Astrocyte (in vitro differentiated cells and primary cell): ENCODE results near the gene OSBP2. TPM values are rescaled to one million over a fixed set of nuclear protein-coding genes. Genes with fewer than 3 reads are reported as not detected.

ENCODE experiments used
- DNase-seq: peaks from one replicate; pipeline ENCODE4 v3.0.0-alpha.2; 2010; ENCODE audit warnings: low read depth
- FAIRE-seq: peaks from 2 replicates; lab custom pipeline; 2011; peaks lifted over from hg19 to GRCh38; lab: Jason Lieb, UNC
- H2AFZ ChIP-seq: 2 replicates; pipeline ENCODE4 v1.6.0; 2012; ENCODE audit warnings: low read depth, low read length, inconsistent platforms
- H3K27ac ChIP-seq: 2 replicates; pipeline ENCODE4 v1.5.1; 2011; ENCODE audit warnings: low read depth, low read length, inconsistent platforms
- H3K27me3 ChIP-seq: 2 replicates; pipeline ENCODE4 v1.6.0; 2011; ENCODE audit warnings: low read length, inconsistent platforms; ENCODE audit not compliant: insufficient read depth
- H3K36me3 ChIP-seq: 2 replicates; pipeline ENCODE4 v1.5.1; 2011; ENCODE audit warnings: low read length, inconsistent platforms; ENCODE audit not compliant: insufficient read depth
- H3K4me1 ChIP-seq: 2 replicates; pipeline ENCODE4 v1.5.1; 2011; ENCODE audit warnings: low read length, inconsistent platforms; ENCODE audit not compliant: insufficient read depth
- H3K4me2 ChIP-seq: 2 replicates; pipeline ENCODE4 v1.6.0; 2012; ENCODE audit warnings: low read length, inconsistent platforms
- H3K4me3 ChIP-seq: 2 replicates; pipeline ENCODE4 v1.5.1; 2011; ENCODE audit warnings: low read depth, mild to moderate bottlenecking, low read length, inconsistent platforms; ENCODE audit not compliant: insufficient read depth
- H3K79me2 ChIP-seq: 2 replicates; pipeline ENCODE4 v1.6.0; 2012; ENCODE audit warnings: mild to moderate bottlenecking, low read length, inconsistent platforms; ENCODE audit not compliant: insufficient read depth
- H3K9ac ChIP-seq: 2 replicates; pipeline ENCODE4 v1.6.0; 2012; ENCODE audit warnings: mild to moderate bottlenecking, low read length, inconsistent platforms
- H3K9me3 ChIP-seq: 2 replicates; pipeline ENCODE4 v1.5.1; 2012; ENCODE audit warnings: low read depth, mild to moderate bottlenecking, low read length, inconsistent platforms; ENCODE audit not compliant: insufficient read depth
- H4K20me1 ChIP-seq: 2 replicates; pipeline ENCODE4 v1.6.0; 2012; ENCODE audit warnings: low read length, inconsistent platforms; ENCODE audit not compliant: insufficient read depth
- H3K27ac Mint-ChIP-seq: one replicate; pipeline ENCODE4 v1.8.0; 2021; ENCODE audit warnings: mild to moderate bottlenecking, mixed read lengths; ENCODE audit not compliant: unreplicated experiment
- H3K27me3 Mint-ChIP-seq: one replicate; pipeline ENCODE4 v1.8.0; 2021; ENCODE audit warnings: low read depth, mixed read lengths; ENCODE audit not compliant: unreplicated experiment
- H3K36me3 Mint-ChIP-seq: one replicate; pipeline ENCODE4 v1.8.0; 2021; ENCODE audit warnings: low read depth, mixed read lengths; ENCODE audit not compliant: unreplicated experiment
- H3K4me1 Mint-ChIP-seq: one replicate; pipeline ENCODE4 v1.8.0; 2021; ENCODE audit warnings: low read depth, mixed read lengths; ENCODE audit not compliant: unreplicated experiment
- H3K4me3 Mint-ChIP-seq: one replicate; pipeline ENCODE4 v1.8.0; 2021; ENCODE audit warnings: mild to moderate bottlenecking, moderate library complexity, mixed read lengths; ENCODE audit not compliant: unreplicated experiment
- H3K9me3 Mint-ChIP-seq: one replicate; pipeline ENCODE4 v1.8.0; 2021; ENCODE audit warnings: mild to moderate bottlenecking, mixed read lengths; ENCODE audit not compliant: unreplicated experiment
- CTCF ChIP-seq: IDR thresholded peaks from 2 replicates; pipeline ENCODE4 v1.5.1; 2011; ENCODE audit warnings: low read depth, mild to moderate bottlenecking, inconsistent platforms, low read length, moderate library complexity; ENCODE audit not compliant: insufficient read depth
- EZH2 ChIP-seq: IDR thresholded peaks from 2 replicates; pipeline ENCODE4 v1.6.1; 2012; ENCODE audit warnings: mild to moderate bottlenecking, low read length, inconsistent platforms; ENCODE audit not compliant: insufficient read depth
- total RNA-seq: library from RNA; stranded (reverse); gene quantifications from 2 replicates; pipeline ENCODE4 v1.2.1, GENCODE V29; 2021

OSBP2 gene
- total RNA-seq, 1 donor from 2014 or later, result 0.48 TPM

- Histone ChIP-seq H3K9me3 (no peaks in the 10 kb centered on the region), H3K4me1 (no peaks in the 10 kb centered on the region), H3K4me2 (no peak overlapping the region), H3K79me2 (no peaks in the 10 kb centered on the region), H2AFZ (no peak overlapping the region), H3K9ac (no peak overlapping the region), H4K20me1 (no peaks in the 10 kb centered on the region), H3K36me3 (no peaks in the 10 kb centered on the region), H3K4me3 (no peak overlapping the region), H3K27me3 (no peaks in the 10 kb centered on the region), H3K27ac (no peak overlapping the region)
- Mint-ChIP-seq H3K27me3 (peaks cover 1% of the 10 kb centered on the region), H3K4me1 (no peaks in the 10 kb centered on the region), H3K9me3 (no peaks in the 10 kb centered on the region), H3K36me3 (peaks cover 8% of the 10 kb centered on the region), H3K27ac (no peak overlapping the region), H3K4me3 (no peak overlapping the region)
- FAIRE-seq (no peak), DNase-seq (no peak)
- TF ChIP-seq EZH2 (no peak), CTCF (no peak)
Measured at GRCh38 chr22:30655532-30655931, 39.1 kb upstream of the OSBP2 start.

GRCh38 chr22:30662040-30662439 lies 32.6 kb upstream of the OSBP2 start:
- Histone ChIP-seq H4K20me1 (peaks cover 13% of the 10 kb centered on the region), H3K9ac (no peak overlapping the region), H3K36me3 (peaks cover 4% of the 10 kb centered on the region), H3K9me3 (no peaks in the 10 kb centered on the region), H2AFZ (no peak overlapping the region), H3K79me2 (peaks cover under 1% of the 10 kb centered on the region), H3K27me3 (no peaks in the 10 kb centered on the region), H3K4me2 (no peak overlapping the region), H3K4me3 (no peak overlapping the region), H3K27ac (no peak overlapping the region), H3K4me1 (no peaks in the 10 kb centered on the region)
- Mint-ChIP-seq H3K36me3 (peaks cover 18% of the 10 kb centered on the region), H3K27me3 (peaks cover 12% of the 10 kb centered on the region), H3K9me3 (no peaks in the 10 kb centered on the region), H3K4me1 (no peaks in the 10 kb centered on the region), H3K27ac (no peak overlapping the region), H3K4me3 (no peak overlapping the region)
- DNase-seq, result no peak
- TF ChIP-seq EZH2 (no peak), CTCF (no peak)
- no peak for FAIRE-seq

- peaks cover 13% of the 10 kb centered on the region for H4K20me1 ChIP-seq
- FAIRE-seq, result no peak
Measured at GRCh38 chr22:30664798-30665197, 29.9 kb upstream of the OSBP2 start.

More at GRCh38 chr22:30664798-30665197, 29.9 kb upstream of the OSBP2 start:
- H3K4me2 ChIP-seq, result no peak overlapping the region
- no peaks in the 10 kb centered on the region for H3K27me3 ChIP-seq
- no peak for DNase-seq
- H3K4me1 ChIP-seq, result peaks cover 6% of the 10 kb centered on the region
- peaks cover 16% of the 10 kb centered on the region for H3K36me3 Mint-ChIP-seq
- H2AFZ ChIP-seq, result no peak overlapping the region
- H3K36me3 ChIP-seq, result peaks cover 4% of the 10 kb centered on the region
- H3K79me2 ChIP-seq, result peaks cover 5% of the 10 kb centered on the region
- H3K9me3 ChIP-seq, result no peaks in the 10 kb centered on the region
- H3K4me3 ChIP-seq, result no peak overlapping the region
- peaks cover 1% of the 10 kb centered on the region for H3K4me1 Mint-ChIP-seq
- H3K27me3 Mint-ChIP-seq, result peaks cover 12% of the 10 kb centered on the region
- H3K9me3 Mint-ChIP-seq, result no peaks in the 10 kb centered on the region
- no peak overlapping the region for H3K4me3 Mint-ChIP-seq
- no peak overlapping the region for H3K9ac ChIP-seq
- H3K27ac Mint-ChIP-seq, result no peak overlapping the region
- no peak for TF ChIP-seq CTCF
- TF ChIP-seq EZH2, result no peak
- no peak overlapping the region for H3K27ac ChIP-seq
